Measurements from ENCODE around the gene GPC3. TPM values are rescaled to one million over a fixed set of nuclear protein-coding genes. Genes with fewer than 3 reads are reported as not detected.

The GPC3 gene
- total and polyA plus RNA-seq, 2 donors (not counting 3 experiments of a cell fraction or from before 2014, with no cell fraction given): not detected

DNA sequence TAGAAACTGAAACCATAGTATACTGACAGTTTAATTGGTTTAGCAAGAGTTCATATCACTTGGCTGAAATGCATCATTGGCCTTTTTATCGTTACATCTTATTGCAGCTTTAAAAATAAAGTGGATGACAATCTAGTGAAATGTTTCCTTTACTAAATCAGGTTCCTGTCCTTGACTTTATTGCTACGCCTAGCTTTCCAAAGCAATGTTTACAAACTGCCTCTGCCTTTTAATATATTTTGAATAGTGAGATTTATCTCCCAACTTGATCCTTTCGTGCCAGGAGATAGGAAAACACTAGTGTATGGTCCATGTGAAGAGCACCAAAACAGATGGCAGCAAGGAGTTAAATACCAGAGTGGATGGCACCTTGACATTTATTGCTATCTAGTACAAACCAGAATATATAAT is 67.0 kb downstream of the GPC3 start:
- Histone ChIP-seq H3K4me2 (ENCODE audit: insufficient read depth, low read length) (no peak overlapping the region), H3K27ac (ENCODE audit: insufficient read depth, low read depth, low read length) (no peak overlapping the region), H4K20me1 (replicated peaks; ENCODE audit: control insufficient read depth, extremely low read depth, insufficient read depth, low read length) (no peaks in the 10 kb centered on the region), H2AFZ (ENCODE audit: low read depth, low read length) (no peak overlapping the region), H3K4me1 (ENCODE audit: control insufficient read depth, extremely low read depth, insufficient read depth, low read length) (no peaks in the 10 kb centered on the region), H3K9me3 (replicated peaks; ENCODE audit: control insufficient read depth, insufficient read depth, low read length) (no peaks in the 10 kb centered on the region), H3K79me2 (ENCODE audit: control insufficient read depth, insufficient read depth, low read length) (no peaks in the 10 kb centered on the region), H3K9ac (replicated peaks; ENCODE audit: extremely low read depth, insufficient read depth, low read length) (no peak overlapping the region), H3K36me3 (ENCODE audit: control insufficient read depth in 2 of 2, extremely low read depth in 1 of 2, insufficient read depth in 2 of 2, low read length in 2 of 2) (no peaks in the 10 kb centered on the region), H3K4me3 (replicated peaks in 1 of 3; ENCODE audit: insufficient read depth in 1 of 3, low read depth in 1 of 3, low read length in 3 of 3) (no peak overlapping the region), H3K9me1 (replicated peaks; ENCODE audit: control insufficient read depth, extremely low read depth, insufficient read depth, low read length) (no peaks in the 10 kb centered on the region), H3K27me3 (ENCODE audit: control insufficient read depth in 2 of 2, insufficient read depth in 2 of 2, low read length in 2 of 2) (no peaks in the 10 kb centered on the region)
- intact Hi-C loops (cut with micrococcal nuclease): no loop called here
- no peak for FAIRE-seq
- no peak for DNase-seq (ENCODE audit: low read depth, low spot score)
- ChIA-PET CTCF (interaction anchor here (1.0 kb wide), 1 partner anchor 14 kb away, joined by 3 read pairs; no protein-coding TSS in a partner anchor), POLR2A (no interaction called here)
- BruUV-seq (replicated peaks): no TSS peak
- dilution Hi-C loops (cut with MboI; ENCODE audit: extremely low pct_ligation_motif_present, low sequenced_read_pairs): no loop called here
- TF ChIP-seq JUN (IDR thresholded peaks at IDR 0.05; ENCODE audit: borderline replicate concordance, insufficient read depth, insufficient read length, low read depth) (no peak), MYC (IDR thresholded peaks at IDR 0.05; ENCODE audit: low read depth, low read length) (no peak), POLR2AphosphoS5 (IDR thresholded peaks at IDR 0.05; ENCODE audit: insufficient read depth, low read depth, low read length) (no peak), FOS (IDR thresholded peaks at IDR 0.05; ENCODE audit: borderline replicate concordance, insufficient read depth, low read length) (no peak), POLR2A (IDR thresholded peaks at IDR 0.05; ENCODE audit: low read depth, low read length) (no peak), EZH2 (IDR thresholded peaks at IDR 0.05; ENCODE audit: borderline replicate concordance, low read depth, low read length, severe bottlenecking) (no peak), GATA2 (IDR thresholded peaks at IDR 0.05; ENCODE audit: insufficient read depth, insufficient read length, low read depth, low read length) (no peak)
- TF ChIP-seq, protein P1, sequence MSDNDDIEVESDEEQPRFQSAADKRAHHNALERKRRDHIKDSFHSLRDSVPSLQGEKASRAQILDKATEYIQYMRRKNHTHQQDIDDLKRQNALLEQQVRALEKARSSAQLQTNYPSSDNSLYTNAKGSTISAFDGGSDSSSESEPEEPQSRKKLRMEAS (IDR thresholded peaks at IDR 0.05; ENCODE audit: insufficient read depth, insufficient read length): no peak
- TF ChIP-seq, protein P2, sequence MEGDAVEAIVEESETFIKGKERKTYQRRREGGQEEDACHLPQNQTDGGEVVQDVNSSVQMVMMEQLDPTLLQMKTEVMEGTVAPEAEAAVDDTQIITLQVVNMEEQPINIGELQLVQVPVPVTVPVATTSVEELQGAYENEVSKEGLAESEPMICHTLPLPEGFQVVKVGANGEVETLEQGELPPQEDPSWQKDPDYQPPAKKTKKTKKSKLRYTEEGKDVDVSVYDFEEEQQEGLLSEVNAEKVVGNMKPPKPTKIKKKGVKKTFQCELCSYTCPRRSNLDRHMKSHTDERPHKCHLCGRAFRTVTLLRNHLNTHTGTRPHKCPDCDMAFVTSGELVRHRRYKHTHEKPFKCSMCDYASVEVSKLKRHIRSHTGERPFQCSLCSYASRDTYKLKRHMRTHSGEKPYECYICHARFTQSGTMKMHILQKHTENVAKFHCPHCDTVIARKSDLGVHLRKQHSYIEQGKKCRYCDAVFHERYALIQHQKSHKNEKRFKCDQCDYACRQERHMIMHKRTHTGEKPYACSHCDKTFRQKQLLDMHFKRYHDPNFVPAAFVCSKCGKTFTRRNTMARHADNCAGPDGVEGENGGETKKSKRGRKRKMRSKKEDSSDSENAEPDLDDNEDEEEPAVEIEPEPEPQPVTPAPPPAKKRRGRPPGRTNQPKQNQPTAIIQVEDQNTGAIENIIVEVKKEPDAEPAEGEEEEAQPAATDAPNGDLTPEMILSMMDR (IDR thresholded peaks at IDR 0.05; ENCODE audit: extremely low read depth in 1 of 2, insufficient read depth in 1 of 2, low read depth in 1 of 2, low read length in 2 of 2): no peak
